ENCODE data around the gene CALD1.

DNA sequence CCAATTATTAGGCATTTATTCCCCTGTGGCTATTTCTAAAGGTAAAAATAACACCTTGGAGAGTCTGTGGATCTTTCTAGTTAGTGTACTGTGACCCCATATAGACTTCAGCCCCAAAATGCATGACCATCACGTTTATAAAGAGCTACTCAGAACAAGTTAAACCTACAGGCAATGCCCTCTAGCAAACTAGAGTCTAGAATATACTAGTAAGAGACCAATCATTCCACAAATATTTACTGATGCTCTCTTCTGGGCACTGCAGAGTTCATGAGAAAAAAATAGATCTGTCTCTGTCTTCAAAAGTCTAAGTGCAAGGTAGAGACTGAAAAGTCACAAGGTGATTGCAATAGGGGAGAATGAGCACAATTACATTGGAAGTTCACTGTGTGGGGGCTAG lies 20.5 kb upstream of the CALD1 start:
- TF ChIP-seq, protein P1, sequence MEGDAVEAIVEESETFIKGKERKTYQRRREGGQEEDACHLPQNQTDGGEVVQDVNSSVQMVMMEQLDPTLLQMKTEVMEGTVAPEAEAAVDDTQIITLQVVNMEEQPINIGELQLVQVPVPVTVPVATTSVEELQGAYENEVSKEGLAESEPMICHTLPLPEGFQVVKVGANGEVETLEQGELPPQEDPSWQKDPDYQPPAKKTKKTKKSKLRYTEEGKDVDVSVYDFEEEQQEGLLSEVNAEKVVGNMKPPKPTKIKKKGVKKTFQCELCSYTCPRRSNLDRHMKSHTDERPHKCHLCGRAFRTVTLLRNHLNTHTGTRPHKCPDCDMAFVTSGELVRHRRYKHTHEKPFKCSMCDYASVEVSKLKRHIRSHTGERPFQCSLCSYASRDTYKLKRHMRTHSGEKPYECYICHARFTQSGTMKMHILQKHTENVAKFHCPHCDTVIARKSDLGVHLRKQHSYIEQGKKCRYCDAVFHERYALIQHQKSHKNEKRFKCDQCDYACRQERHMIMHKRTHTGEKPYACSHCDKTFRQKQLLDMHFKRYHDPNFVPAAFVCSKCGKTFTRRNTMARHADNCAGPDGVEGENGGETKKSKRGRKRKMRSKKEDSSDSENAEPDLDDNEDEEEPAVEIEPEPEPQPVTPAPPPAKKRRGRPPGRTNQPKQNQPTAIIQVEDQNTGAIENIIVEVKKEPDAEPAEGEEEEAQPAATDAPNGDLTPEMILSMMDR (IDR thresholded peaks at IDR 0.05; ENCODE audit: low read depth, low read length, missing input control) = no peak
- TF ChIP-seq EGR1 (IDR thresholded peaks at IDR 0.05; ENCODE audit: low read depth in 2 of 2) (no peak), FOXA1 (IDR thresholded peaks at IDR 0.05) (no peak), RAD21 (IDR thresholded peaks at IDR 0.05) (no peak), HNF4A (conservative IDR thresholded peaks at IDR 0.05) (no peak), TAF1 (conservative IDR thresholded peaks at IDR 0.05) (no peak), HNF4G (IDR thresholded peaks at IDR 0.05) (no peak), YY1 (IDR thresholded peaks at IDR 0.05) (no peak), GABPA (IDR thresholded peaks at IDR 0.05 in 1 of 2, conservative IDR thresholded peaks at IDR 0.05 in 1 of 2) (no peak), RXRA (IDR thresholded peaks at IDR 0.05) (no peak)
- TF ChIP-seq, protein P2, sequence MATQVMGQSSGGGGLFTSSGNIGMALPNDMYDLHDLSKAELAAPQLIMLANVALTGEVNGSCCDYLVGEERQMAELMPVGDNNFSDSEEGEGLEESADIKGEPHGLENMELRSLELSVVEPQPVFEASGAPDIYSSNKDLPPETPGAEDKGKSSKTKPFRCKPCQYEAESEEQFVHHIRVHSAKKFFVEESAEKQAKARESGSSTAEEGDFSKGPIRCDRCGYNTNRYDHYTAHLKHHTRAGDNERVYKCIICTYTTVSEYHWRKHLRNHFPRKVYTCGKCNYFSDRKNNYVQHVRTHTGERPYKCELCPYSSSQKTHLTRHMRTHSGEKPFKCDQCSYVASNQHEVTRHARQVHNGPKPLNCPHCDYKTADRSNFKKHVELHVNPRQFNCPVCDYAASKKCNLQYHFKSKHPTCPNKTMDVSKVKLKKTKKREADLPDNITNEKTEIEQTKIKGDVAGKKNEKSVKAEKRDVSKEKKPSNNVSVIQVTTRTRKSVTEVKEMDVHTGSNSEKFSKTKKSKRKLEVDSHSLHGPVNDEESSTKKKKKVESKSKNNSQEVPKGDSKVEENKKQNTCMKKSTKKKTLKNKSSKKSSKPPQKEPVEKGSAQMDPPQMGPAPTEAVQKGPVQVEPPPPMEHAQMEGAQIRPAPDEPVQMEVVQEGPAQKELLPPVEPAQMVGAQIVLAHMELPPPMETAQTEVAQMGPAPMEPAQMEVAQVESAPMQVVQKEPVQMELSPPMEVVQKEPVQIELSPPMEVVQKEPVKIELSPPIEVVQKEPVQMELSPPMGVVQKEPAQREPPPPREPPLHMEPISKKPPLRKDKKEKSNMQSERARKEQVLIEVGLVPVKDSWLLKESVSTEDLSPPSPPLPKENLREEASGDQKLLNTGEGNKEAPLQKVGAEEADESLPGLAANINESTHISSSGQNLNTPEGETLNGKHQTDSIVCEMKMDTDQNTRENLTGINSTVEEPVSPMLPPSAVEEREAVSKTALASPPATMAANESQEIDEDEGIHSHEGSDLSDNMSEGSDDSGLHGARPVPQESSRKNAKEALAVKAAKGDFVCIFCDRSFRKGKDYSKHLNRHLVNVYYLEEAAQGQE (IDR thresholded peaks at IDR 0.05) = no peak
- TF ChIP-seq, protein P3, sequence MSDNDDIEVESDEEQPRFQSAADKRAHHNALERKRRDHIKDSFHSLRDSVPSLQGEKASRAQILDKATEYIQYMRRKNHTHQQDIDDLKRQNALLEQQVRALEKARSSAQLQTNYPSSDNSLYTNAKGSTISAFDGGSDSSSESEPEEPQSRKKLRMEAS (IDR thresholded peaks at IDR 0.05) = no peak
- TF ChIP-seq, protein P4, sequence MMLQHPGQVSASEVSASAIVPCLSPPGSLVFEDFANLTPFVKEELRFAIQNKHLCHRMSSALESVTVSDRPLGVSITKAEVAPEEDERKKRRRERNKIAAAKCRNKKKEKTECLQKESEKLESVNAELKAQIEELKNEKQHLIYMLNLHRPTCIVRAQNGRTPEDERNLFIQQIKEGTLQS (IDR thresholded peaks at IDR 0.05) = no peak
